Measurements from ENCODE around the gene HPSE2. TPM values are rescaled to one million over a fixed set of nuclear protein-coding genes. Genes with fewer than 3 reads are reported as not detected.

Gene HPSE2
- total and polyA plus RNA-seq, 2 experiments from 2014 or later, result 0.10 to 0.24 TPM

DNA sequence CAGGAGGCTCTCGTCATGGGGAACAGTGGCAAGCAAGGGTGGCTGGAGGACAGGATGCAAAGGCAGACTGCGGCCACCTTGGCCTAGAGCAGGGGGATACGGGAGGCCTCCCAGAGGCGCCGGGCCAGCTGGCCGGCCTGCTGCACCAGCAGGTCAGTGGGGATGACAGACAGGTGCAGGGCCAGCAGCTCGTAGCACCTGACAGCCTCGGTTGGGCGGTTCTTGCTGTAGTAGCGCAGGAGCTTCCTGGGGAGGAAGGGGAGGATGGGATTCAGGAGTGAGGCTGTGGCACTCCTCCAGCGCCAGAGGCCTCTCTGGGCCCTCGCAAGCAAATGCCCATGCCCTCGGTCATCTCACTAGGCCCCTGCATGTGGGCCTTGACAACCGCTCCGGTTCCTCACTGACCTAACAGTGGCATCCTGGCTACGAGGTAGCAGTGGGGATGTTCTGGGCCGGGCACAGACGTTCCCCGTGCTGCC, 818.1 kb downstream of the HPSE2 start:
- Mint-ChIP-seq H3K4me1 (peaks cover 12% of the 10 kb centered on the region; the same call in 2 of the 3 replicates), H3K27me3 (ENCODE audit: insufficient read depth, low read depth, poor library complexity) (peaks cover 7% of the 10 kb centered on the region), H3K9me3 (no peaks in the 10 kb centered on the region), H3K36me3 (ENCODE audit: low read depth) (peaks cover 8% of the 10 kb centered on the region; the same call in 2 of the 3 replicates), H3K4me3 (no peak overlapping the region), H3K27ac (no peak overlapping the region)
- no peaks in the 10 kb centered on the region for H3K27me3 ChIP-seq (ENCODE audit: insufficient read depth)
- TF ChIP-seq STAT1 (IDR thresholded peaks at IDR 0.05; ENCODE audit: unreplicated experiment) (no peak), NANOG (IDR thresholded peaks at IDR 0.05; ENCODE audit: borderline replicate concordance) (no peak), POLR2AphosphoS5 (IDR thresholded peaks at IDR 0.05; ENCODE audit: low read depth) (no peak), JUNB (IDR thresholded peaks at IDR 0.05; ENCODE audit: unreplicated experiment) (no peak), ZNF331 (CRISPR knock-in tag; IDR thresholded peaks at IDR 0.05; ENCODE audit: low read depth) (no peak), EZH2 (IDR thresholded peaks at IDR 0.05; ENCODE audit: low read depth, unreplicated experiment) (no peak), CREB1 (CRISPR knock-in tag; IDR thresholded peaks at IDR 0.05; ENCODE audit: low read depth) (no peak), ZNF114 (CRISPR knock-in tag; IDR thresholded peaks at IDR 0.05) (no peak), EZH2phosphoT487 (IDR thresholded peaks at IDR 0.05; ENCODE audit: unreplicated experiment) (no peak)
- TF ChIP-seq, protein P1, sequence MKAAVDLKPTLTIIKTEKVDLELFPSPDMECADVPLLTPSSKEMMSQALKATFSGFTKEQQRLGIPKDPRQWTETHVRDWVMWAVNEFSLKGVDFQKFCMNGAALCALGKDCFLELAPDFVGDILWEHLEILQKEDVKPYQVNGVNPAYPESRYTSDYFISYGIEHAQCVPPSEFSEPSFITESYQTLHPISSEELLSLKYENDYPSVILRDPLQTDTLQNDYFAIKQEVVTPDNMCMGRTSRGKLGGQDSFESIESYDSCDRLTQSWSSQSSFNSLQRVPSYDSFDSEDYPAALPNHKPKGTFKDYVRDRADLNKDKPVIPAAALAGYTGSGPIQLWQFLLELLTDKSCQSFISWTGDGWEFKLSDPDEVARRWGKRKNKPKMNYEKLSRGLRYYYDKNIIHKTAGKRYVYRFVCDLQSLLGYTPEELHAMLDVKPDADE (IDR thresholded peaks at IDR 0.05), result no peak
- TF ChIP-seq, protein P2, sequence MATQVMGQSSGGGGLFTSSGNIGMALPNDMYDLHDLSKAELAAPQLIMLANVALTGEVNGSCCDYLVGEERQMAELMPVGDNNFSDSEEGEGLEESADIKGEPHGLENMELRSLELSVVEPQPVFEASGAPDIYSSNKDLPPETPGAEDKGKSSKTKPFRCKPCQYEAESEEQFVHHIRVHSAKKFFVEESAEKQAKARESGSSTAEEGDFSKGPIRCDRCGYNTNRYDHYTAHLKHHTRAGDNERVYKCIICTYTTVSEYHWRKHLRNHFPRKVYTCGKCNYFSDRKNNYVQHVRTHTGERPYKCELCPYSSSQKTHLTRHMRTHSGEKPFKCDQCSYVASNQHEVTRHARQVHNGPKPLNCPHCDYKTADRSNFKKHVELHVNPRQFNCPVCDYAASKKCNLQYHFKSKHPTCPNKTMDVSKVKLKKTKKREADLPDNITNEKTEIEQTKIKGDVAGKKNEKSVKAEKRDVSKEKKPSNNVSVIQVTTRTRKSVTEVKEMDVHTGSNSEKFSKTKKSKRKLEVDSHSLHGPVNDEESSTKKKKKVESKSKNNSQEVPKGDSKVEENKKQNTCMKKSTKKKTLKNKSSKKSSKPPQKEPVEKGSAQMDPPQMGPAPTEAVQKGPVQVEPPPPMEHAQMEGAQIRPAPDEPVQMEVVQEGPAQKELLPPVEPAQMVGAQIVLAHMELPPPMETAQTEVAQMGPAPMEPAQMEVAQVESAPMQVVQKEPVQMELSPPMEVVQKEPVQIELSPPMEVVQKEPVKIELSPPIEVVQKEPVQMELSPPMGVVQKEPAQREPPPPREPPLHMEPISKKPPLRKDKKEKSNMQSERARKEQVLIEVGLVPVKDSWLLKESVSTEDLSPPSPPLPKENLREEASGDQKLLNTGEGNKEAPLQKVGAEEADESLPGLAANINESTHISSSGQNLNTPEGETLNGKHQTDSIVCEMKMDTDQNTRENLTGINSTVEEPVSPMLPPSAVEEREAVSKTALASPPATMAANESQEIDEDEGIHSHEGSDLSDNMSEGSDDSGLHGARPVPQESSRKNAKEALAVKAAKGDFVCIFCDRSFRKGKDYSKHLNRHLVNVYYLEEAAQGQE (IDR thresholded peaks at IDR 0.05; ENCODE audit: unreplicated experiment), result no peak
- TF ChIP-seq, protein P3, sequence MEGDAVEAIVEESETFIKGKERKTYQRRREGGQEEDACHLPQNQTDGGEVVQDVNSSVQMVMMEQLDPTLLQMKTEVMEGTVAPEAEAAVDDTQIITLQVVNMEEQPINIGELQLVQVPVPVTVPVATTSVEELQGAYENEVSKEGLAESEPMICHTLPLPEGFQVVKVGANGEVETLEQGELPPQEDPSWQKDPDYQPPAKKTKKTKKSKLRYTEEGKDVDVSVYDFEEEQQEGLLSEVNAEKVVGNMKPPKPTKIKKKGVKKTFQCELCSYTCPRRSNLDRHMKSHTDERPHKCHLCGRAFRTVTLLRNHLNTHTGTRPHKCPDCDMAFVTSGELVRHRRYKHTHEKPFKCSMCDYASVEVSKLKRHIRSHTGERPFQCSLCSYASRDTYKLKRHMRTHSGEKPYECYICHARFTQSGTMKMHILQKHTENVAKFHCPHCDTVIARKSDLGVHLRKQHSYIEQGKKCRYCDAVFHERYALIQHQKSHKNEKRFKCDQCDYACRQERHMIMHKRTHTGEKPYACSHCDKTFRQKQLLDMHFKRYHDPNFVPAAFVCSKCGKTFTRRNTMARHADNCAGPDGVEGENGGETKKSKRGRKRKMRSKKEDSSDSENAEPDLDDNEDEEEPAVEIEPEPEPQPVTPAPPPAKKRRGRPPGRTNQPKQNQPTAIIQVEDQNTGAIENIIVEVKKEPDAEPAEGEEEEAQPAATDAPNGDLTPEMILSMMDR (conservative IDR thresholded peaks at IDR 0.05; ENCODE audit: low read depth in 2 of 2), result no peak
- TF ChIP-seq, protein P4, sequence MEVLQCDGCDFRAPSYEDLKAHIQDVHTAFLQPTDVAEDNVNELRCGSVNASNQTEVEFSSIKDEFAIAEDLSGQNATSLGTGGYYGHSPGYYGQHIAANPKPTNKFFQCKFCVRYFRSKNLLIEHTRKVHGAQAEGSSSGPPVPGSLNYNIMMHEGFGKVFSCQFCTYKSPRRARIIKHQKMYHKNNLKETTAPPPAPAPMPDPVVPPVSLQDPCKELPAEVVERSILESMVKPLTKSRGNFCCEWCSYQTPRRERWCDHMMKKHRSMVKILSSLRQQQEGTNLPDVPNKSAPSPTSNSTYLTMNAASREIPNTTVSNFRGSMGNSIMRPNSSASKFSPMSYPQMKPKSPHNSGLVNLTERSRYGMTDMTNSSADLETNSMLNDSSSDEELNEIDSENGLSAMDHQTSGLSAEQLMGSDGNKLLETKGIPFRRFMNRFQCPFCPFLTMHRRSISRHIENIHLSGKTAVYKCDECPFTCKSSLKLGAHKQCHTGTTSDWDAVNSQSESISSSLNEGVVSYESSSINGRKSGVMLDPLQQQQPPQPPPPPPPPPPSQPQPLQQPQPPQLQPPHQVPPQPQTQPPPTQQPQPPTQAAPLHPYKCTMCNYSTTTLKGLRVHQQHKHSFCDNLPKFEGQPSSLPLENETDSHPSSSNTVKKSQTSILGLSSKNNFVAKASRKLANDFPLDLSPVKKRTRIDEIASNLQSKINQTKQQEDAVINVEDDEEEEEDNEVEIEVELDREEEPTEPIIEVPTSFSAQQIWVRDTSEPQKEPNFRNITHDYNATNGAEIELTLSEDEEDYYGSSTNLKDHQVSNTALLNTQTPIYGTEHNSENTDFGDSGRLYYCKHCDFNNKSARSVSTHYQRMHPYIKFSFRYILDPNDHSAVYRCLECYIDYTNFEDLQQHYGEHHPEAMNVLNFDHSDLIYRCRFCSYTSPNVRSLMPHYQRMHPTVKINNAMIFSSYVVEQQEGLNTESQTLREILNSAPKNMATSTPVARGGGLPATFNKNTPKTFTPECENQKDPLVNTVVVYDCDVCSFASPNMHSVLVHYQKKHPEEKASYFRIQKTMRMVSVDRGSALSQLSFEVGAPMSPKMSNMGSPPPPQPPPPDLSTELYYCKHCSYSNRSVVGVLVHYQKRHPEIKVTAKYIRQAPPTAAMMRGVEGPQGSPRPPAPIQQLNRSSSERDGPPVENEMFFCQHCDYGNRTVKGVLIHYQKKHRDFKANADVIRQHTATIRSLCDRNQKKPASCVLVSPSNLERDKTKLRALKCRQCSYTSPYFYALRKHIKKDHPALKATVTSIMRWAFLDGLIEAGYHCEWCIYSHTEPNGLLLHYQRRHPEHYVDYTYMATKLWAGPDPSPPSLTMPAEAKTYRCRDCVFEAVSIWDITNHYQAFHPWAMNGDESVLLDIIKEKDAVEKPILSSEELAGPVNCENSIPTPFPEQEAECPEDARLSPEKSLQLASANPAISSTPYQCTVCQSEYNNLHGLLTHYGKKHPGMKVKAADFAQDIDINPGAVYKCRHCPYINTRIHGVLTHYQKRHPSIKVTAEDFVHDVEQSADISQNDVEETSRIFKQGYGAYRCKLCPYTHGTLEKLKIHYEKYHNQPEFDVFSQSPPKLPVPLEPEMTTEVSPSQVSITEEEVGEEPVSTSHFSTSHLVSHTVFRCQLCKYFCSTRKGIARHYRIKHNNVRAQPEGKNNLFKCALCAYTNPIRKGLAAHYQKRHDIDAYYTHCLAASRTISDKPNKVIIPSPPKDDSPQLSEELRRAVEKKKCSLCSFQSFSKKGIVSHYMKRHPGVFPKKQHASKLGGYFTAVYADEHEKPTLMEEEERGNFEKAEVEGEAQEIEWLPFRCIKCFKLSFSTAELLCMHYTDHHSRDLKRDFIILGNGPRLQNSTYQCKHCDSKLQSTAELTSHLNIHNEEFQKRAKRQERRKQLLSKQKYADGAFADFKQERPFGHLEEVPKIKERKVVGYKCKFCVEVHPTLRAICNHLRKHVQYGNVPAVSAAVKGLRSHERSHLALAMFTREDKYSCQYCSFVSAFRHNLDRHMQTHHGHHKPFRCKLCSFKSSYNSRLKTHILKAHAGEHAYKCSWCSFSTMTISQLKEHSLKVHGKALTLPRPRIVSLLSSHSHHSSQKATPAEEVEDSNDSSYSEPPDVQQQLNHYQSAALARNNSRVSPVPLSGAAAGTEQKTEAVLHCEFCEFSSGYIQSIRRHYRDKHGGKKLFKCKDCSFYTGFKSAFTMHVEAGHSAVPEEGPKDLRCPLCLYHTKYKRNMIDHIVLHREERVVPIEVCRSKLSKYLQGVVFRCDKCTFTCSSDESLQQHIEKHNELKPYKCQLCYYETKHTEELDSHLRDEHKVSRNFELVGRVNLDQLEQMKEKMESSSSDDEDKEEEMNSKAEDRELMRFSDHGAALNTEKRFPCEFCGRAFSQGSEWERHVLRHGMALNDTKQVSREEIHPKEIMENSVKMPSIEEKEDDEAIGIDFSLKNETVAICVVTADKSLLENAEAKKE (CRISPR knock-in tag; IDR thresholded peaks at IDR 0.05), result no peak
- no peak overlapping the region for H3K4me2 ChIP-seq
- ATAC-seq, result no peak
- no peak overlapping the region for H3K27ac ChIP-seq (ENCODE audit: low read depth)
- peaks cover 14% of the 10 kb centered on the region for H3K4me1 ChIP-seq (ENCODE audit: insufficient read depth)
- DNase-seq (ENCODE audit: low spot score), result no peak
- H3K4me3 ChIP-seq, result no peak overlapping the region
- no peak overlapping the region for H2AFZ ChIP-seq
- H3K9me2 ChIP-seq (ENCODE audit: insufficient read depth), result no peaks in the 10 kb centered on the region
- H4K20me1 ChIP-seq (replicated peaks; ENCODE audit: insufficient read depth), result no peaks in the 10 kb centered on the region
- H3F3A ChIP-seq (replicated peaks; ENCODE audit: low read depth), result no peaks in the 10 kb centered on the region
- H3K36me3 ChIP-seq (ENCODE audit: insufficient read depth), result no peaks in the 10 kb centered on the region
- H3K79me2 ChIP-seq (replicated peaks; ENCODE audit: insufficient read depth), result no peaks in the 10 kb centered on the region

Measured in GM23338 (cell line).